HepG2 (cell line): ENCODE measurements around the gene NANOS1. TPM values are rescaled to one million over a fixed set of nuclear protein-coding genes. Genes with fewer than 3 reads are reported as not detected.
A peak's percentile ranks its signal among the peaks of the same experiment; 100 is the strongest.

Source experiments
- CENPT ChIP-seq: sonication (generic); formaldehyde crosslinking; IDR thresholded peaks from 2 replicates; pipeline ENCODE4 v1.8.0; 2022; ENCODE audit warnings: low read depth, mild to moderate bottlenecking, moderate library complexity, missing genetic modification reagents
- CHD2 ChIP-seq: IDR thresholded peaks from 2 replicates; pipeline ENCODE4 v1.6.1; 2011; ENCODE audit warnings: low read depth, low read length, improper control_type of control experiment
- NR1H2 ChIP-seq: sonication (generic); formaldehyde crosslinking; IDR thresholded peaks from 2 replicates; pipeline ENCODE4 v1.8.1; 2022; ENCODE audit warnings: low read depth, missing genetic modification reagents, borderline replicate concordance
- NR3C1 ChIP-seq: sonication (generic); formaldehyde crosslinking; IDR thresholded peaks from 2 replicates; pipeline ENCODE4 v1.4.0; 2020; ENCODE audit warnings: missing genetic modification reagents
- SOX13 ChIP-seq, 3 experiments: fragments of 450-650 bp in 1 of 3; sonication (generic) in 1 of 3; formaldehyde crosslinking in 1 of 3; IDR thresholded peaks in 2 of 3; conservative IDR thresholded peaks in 1 of 3; 2 replicates each; pipeline versions ENCODE4 v1.5.0 to v1.6.1; 2016 to 2020; ENCODE audit warnings: antibody characterized with exemption in 1 of 3, mild to moderate bottlenecking in 1 of 3, missing compliant biosample characterization in 1 of 3, missing genetic modification reagents in 1 of 3, moderate library complexity in 1 of 3
- ZMYM2 ChIP-seq: sonication (generic); formaldehyde crosslinking; IDR thresholded peaks from 2 replicates; pipeline ENCODE4 v1.8.0; 2022; ENCODE audit warnings: mild to moderate bottlenecking, missing genetic modification reagents
- ZNF317 ChIP-seq: sonication (generic); formaldehyde crosslinking; IDR thresholded peaks from 2 replicates; pipeline ENCODE4 v1.5.0; 2020; ENCODE audit warnings: mild to moderate bottlenecking, missing genetic modification reagents
- ZSCAN29 ChIP-seq: sonication (generic); formaldehyde crosslinking; conservative IDR thresholded peaks from 2 replicates; pipeline ENCODE4 v1.4.0; 2020; ENCODE audit warnings: mild to moderate bottlenecking, missing genetic modification reagents
- polyA plus RNA-seq, 8 experiments: library from polyadenylated mRNA; depleted of rRNA in 3 of 8; stranded (reverse) in 7 of 8; unstranded in 1 of 8; fragments of >200 nt; fragmentation: Illumina TruSeq in 4 of 8; extraction: Trizol in 4 of 8; gene quantifications; 2 replicates each; pipeline versions ENCODE4 v1.2.1 to v1.2.3, GENCODE V29; 2011 to 2016; ENCODE audit warnings: low read depth in 4 of 8, missing spikeins in 1 of 8, mixed read lengths in 1 of 8; ENCODE audit not compliant: insufficient read depth in 1 of 8
- total RNA-seq, 5 experiments: library from RNA; depleted of rRNA; stranded (reverse); fragments of >200 nt; fragmentation: Illumina TruSeq; extraction: Trizol; gene quantifications; 2 replicates each; pipeline ENCODE4 v1.2.3, GENCODE V29; 2016; ENCODE audit warnings: low read depth in 1 of 5
- TF ChIP-seq, protein P1 (sequence below): sonication (generic); formaldehyde crosslinking; IDR thresholded peaks from 2 replicates; pipeline ENCODE4 v1.4.0; 2020; ENCODE audit warnings: missing genetic modification reagents
- TF ChIP-seq, protein P2 (sequence below): sonication (generic); formaldehyde crosslinking; IDR thresholded peaks from 2 replicates; pipeline ENCODE4 v1.8.0; 2022; ENCODE audit warnings: missing genetic modification reagents, mild to moderate bottlenecking, moderate library complexity, borderline replicate concordance
- TF ChIP-seq, protein P3 (sequence below): IDR thresholded peaks from 2 replicates; pipeline ENCODE4 v1.6.1; 2016; ENCODE audit warnings: low read depth, borderline replicate concordance
- TF ChIP-seq, protein P4 (sequence below): sonication (generic); formaldehyde crosslinking; IDR thresholded peaks from 2 replicates; pipeline ENCODE4 v1.9.0; 2021; ENCODE audit warnings: missing genetic modification reagents, borderline replicate concordance
- TF ChIP-seq, protein P5 (sequence below): sonication (generic); formaldehyde crosslinking; IDR thresholded peaks from 2 replicates; pipeline ENCODE4 v1.4.0; 2020; ENCODE audit warnings: mild to moderate bottlenecking, missing genetic modification reagents

The NANOS1 gene
- total and polyA plus RNA-seq, 2 of the 13 experiments (the other 11 are each of a cell fraction or from before 2014, with no cell fraction given), result 1.7 to 2.2 TPM

DNA sequence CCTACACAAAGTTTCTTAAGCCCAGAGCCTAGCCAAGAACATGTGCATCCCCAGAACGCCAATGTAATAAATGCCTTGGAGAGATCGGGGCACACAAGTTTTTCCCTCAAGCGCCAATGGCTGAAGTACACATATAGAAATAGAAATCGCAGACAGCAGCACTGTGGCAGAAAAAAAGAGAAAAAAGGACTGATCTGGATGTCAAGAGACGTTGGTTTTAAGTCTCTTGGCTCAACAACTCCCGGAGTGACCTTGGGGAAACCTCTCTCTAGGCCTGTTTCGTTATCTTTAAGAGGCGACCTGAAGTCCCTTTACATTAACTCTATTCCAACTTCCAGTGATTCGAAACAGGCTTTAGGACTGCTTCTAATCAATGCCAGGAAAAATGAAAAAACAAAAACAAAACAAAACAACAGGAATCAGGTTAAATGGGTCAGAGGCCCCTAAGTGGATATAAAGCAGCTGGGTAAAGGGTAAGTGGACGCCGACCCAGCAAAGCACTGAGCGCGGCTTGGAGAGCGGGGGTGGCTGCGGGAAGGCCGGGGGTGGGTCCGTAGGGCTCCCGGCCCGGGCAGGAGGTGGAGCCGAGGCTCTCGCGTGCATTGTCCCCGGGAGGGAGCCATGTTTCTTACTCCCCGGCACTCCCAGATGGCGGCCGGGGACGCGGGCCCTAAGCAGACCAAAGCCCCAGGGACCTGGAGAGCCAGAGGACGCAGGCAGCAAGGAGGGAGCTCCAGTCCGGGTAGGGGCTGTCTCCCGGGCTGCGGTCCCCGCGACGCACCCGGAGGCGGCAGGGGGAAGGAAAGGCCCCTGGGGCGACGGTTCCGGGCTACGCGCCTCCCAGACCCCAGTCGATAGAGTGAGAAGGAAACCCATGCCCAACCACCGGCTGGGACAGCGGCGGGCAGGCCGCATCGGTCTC is 50.3 kb downstream of the NANOS1 start (continued):
- TF ChIP-seq CENPT (CRISPR knock-in tag), result no peak; the same call in 1 of the 2 replicates
- TF ChIP-seq, protein P1, sequence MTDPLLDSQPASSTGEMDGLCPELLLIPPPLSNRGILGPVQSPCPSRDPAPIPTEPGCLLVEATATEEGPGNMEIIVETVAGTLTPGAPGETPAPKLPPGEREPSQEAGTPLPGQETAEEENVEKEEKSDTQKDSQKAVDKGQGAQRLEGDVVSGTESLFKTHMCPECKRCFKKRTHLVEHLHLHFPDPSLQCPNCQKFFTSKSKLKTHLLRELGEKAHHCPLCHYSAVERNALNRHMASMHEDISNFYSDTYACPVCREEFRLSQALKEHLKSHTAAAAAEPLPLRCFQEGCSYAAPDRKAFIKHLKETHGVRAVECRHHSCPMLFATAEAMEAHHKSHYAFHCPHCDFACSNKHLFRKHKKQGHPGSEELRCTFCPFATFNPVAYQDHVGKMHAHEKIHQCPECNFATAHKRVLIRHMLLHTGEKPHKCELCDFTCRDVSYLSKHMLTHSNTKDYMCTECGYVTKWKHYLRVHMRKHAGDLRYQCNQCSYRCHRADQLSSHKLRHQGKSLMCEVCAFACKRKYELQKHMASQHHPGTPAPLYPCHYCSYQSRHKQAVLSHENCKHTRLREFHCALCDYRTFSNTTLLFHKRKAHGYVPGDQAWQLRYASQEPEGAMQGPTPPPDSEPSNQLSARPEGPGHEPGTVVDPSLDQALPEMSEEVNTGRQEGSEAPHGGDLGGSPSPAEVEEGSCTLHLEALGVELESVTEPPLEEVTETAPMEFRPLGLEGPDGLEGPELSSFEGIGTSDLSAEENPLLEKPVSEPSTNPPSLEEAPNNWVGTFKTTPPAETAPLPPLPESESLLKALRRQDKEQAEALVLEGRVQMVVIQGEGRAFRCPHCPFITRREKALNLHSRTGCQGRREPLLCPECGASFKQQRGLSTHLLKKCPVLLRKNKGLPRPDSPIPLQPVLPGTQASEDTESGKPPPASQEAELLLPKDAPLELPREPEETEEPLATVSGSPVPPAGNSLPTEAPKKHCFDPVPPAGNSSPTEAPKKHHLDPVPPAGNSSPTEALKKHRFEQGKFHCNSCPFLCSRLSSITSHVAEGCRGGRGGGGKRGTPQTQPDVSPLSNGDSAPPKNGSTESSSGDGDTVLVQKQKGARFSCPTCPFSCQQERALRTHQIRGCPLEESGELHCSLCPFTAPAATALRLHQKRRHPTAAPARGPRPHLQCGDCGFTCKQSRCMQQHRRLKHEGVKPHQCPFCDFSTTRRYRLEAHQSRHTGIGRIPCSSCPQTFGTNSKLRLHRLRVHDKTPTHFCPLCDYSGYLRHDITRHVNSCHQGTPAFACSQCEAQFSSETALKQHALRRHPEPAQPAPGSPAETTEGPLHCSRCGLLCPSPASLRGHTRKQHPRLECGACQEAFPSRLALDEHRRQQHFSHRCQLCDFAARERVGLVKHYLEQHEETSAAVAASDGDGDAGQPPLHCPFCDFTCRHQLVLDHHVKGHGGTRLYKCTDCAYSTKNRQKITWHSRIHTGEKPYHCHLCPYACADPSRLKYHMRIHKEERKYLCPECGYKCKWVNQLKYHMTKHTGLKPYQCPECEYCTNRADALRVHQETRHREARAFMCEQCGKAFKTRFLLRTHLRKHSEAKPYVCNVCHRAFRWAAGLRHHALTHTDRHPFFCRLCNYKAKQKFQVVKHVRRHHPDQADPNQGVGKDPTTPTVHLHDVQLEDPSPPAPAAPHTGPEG (CRISPR knock-in tag), result peak; percentile 29; the same call in 1 of the 2 replicates
- TF ChIP-seq NR1H2, result peak; percentile 22; the same call in 1 of the 2 replicates
- TF ChIP-seq, protein P2, sequence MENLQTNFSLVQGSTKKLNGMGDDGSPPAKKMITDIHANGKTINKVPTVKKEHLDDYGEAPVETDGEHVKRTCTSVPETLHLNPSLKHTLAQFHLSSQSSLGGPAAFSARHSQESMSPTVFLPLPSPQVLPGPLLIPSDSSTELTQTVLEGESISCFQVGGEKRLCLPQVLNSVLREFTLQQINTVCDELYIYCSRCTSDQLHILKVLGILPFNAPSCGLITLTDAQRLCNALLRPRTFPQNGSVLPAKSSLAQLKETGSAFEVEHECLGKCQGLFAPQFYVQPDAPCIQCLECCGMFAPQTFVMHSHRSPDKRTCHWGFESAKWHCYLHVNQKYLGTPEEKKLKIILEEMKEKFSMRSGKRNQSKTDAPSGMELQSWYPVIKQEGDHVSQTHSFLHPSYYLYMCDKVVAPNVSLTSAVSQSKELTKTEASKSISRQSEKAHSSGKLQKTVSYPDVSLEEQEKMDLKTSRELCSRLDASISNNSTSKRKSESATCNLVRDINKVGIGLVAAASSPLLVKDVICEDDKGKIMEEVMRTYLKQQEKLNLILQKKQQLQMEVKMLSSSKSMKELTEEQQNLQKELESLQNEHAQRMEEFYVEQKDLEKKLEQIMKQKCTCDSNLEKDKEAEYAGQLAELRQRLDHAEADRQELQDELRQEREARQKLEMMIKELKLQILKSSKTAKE (CRISPR knock-in tag), result no peak
- TF ChIP-seq, protein P3, sequence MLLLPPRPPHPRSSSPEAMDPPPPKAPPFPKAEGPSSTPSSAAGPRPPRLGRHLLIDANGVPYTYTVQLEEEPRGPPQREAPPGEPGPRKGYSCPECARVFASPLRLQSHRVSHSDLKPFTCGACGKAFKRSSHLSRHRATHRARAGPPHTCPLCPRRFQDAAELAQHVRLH (CRISPR knock-in tag), result peak; percentile 5; the same call in 1 of the 2 replicates
- TF ChIP-seq, protein P4, sequence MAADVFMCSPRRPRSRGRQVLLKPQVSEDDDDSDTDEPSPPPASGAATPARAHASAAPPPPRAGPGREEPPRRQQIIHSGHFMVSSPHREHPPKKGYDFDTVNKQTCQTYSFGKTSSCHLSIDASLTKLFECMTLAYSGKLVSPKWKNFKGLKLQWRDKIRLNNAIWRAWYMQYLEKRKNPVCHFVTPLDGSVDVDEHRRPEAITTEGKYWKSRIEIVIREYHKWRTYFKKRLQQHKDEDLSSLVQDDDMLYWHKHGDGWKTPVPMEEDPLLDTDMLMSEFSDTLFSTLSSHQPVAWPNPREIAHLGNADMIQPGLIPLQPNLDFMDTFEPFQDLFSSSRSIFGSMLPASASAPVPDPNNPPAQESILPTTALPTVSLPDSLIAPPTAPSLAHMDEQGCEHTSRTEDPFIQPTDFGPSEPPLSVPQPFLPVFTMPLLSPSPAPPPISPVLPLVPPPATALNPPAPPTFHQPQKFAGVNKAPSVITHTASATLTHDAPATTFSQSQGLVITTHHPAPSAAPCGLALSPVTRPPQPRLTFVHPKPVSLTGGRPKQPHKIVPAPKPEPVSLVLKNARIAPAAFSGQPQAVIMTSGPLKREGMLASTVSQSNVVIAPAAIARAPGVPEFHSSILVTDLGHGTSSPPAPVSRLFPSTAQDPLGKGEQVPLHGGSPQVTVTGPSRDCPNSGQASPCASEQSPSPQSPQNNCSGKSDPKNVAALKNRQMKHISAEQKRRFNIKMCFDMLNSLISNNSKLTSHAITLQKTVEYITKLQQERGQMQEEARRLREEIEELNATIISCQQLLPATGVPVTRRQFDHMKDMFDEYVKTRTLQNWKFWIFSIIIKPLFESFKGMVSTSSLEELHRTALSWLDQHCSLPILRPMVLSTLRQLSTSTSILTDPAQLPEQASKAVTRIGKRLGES (CRISPR knock-in tag), result no peak
- TF ChIP-seq ZNF317 (CRISPR knock-in tag), result 0 out of 2 replicates have a peak, but pooled peaks have one; percentile 33
- TF ChIP-seq SOX13 (IDR thresholded peaks at IDR 0.05), result no peak
- 0 out of 4 replicates have a peak, but pooled peaks of 1 of the 2 experiments have one; percentile 5 for TF ChIP-seq SOX13 (CRISPR knock-in tag; conservative IDR thresholded peaks at IDR 0.05 in 1 of 2, IDR thresholded peaks at IDR 0.05 in 1 of 2)
- TF ChIP-seq ZMYM2 (CRISPR knock-in tag), result no peak
- no peak for TF ChIP-seq NR3C1 (CRISPR knock-in tag)
- peak; percentile 84 for TF ChIP-seq CHD2
- TF ChIP-seq, protein P5, sequence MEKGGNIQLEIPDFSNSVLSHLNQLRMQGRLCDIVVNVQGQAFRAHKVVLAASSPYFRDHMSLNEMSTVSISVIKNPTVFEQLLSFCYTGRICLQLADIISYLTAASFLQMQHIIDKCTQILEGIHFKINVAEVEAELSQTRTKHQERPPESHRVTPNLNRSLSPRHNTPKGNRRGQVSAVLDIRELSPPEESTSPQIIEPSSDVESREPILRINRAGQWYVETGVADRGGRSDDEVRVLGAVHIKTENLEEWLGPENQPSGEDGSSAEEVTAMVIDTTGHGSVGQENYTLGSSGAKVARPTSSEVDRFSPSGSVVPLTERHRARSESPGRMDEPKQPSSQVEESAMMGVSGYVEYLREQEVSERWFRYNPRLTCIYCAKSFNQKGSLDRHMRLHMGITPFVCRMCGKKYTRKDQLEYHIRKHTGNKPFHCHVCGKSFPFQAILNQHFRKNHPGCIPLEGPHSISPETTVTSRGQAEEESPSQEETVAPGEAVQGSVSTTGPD (CRISPR knock-in tag), result no peak
- 0 out of 2 replicates have a peak, but pooled peaks have one; percentile 13 for TF ChIP-seq ZSCAN29 (CRISPR knock-in tag)
